Ureter (tissue), 1 donor: ENCODE measurements around the gene C15orf62. TPM values are rescaled to one million over a fixed set of nuclear protein-coding genes. Genes with fewer than 3 reads are reported as not detected.

Experiments used
- DNase-seq: peaks from one replicate; pipeline ENCODE4 v3.0.0-alpha.2; 2020; ENCODE audit warnings: low spot score
- total RNA-seq: library from RNA; stranded (reverse); gene quantifications from one replicate; pipeline ENCODE4 v1.2.4, GENCODE V29; 2023
- donor health status: DM: yes; HTN: yes; CAD: no.

Gene C15orf62
- total RNA-seq, 1 donor from 2014 or later: 0.52 TPM

DNA sequence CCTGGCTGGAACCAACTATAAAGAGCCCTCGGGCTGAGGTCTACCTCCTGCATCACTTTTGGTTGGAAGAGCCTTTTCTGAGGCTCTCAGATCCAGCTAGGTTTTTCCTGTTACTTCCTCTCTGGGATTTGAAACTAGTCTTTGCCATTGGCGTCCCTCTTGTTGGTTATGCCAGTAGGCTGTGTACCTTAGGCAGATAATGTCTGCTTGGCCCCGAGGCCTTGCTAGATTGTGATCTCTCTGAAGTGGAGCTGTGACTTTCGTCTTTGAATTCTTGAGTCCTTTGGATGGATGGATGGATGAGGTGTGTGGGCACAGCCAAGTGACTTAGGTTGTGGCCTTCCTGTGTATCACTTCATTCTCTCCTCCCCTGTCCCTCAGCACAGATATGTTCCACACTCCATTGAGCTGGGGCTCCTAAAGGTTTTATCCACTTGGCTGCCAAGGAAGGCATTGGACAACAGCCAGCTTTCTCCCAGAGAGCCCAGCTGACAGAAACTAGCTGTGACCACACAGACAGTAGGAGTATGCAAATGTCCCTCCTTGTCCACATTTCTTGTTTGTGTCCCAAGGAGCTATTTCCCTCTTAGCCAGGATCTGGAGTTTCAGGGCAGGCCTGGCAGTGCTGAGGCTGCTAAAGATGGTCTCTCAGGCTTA is 45.4 kb downstream of the C15orf62 start:
- no peak for DNase-seq

DNA sequence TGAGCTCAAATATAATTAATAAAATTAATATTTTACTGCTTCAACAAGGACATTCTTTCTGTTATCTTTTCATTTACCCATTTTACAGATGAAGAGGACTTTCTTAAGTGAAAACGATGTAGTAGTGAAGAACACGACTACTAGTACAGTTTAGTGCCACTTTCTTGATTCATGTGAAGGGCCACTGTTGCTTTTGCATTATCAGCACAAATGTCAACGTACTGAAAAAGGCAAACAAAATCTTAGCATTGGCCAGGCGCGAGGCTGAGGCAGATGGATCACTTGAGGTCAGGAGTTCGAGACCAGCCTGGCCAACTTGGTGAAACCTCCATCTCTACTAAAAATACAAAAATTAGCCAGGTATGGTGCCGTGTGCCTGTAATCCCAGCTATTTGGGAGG is 49.3 kb downstream of the C15orf62 start:
- DNase-seq: no peak

DNA sequence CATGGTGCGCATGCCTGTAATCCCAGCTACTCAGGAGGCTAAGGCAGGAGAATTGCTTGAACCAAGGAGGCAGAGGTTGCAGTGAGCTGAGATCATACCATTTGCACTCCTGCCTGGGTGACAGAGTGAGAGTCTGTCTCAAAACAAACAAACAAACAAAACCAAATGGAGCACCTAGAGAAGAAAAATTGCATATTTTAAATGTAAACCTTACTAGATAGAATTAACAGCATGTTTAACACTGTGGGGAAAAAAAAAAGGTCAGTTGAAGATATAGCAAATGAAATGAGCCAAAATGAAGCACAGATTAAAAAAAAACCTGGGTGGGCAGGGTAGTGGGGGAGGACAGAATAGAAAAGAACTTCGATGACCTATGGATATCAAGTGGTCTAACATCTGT is 51.4 kb downstream of the C15orf62 start:
- DNase-seq: no peak

Other genes with a start within 250 kb of the C15orf62 start
- 28.9 TPM for gene CCDC32, start 204.9 kb upstream of the C15orf62 start, total RNA-seq
- 8.4 TPM for gene RPUSD2, start 200.7 kb upstream of the C15orf62 start, total RNA-seq
- gene KNL1, start 175.7 kb upstream of the C15orf62 start, total RNA-seq: 1.2 TPM
- 0.68 TPM for gene RAD51, start 74.8 kb upstream of the C15orf62 start, total RNA-seq
- 34.6 TPM for gene RMDN3, start 14.7 kb upstream of the C15orf62 start, total RNA-seq
- 7.4 TPM for gene GCHFR, start 5.9 kb upstream of the C15orf62 start, total RNA-seq
- gene ZFYVE19, start 37.1 kb downstream of the C15orf62 start, total RNA-seq: 26.0 TPM
- 51.3 TPM for gene DNAJC17, start 37.5 kb downstream of the C15orf62 start, total RNA-seq
- not detected for gene PPP1R14D, start 58.7 kb downstream of the C15orf62 start, total RNA-seq
- gene SPINT1, start 74.1 kb downstream of the C15orf62 start, total RNA-seq: 138 TPM
- 31.4 TPM for gene RHOV, start 104.3 kb downstream of the C15orf62 start, total RNA-seq
- gene VPS18, start 124.5 kb downstream of the C15orf62 start, total RNA-seq: 30.0 TPM
- gene DLL4, start 159.4 kb downstream of the C15orf62 start, total RNA-seq: 15.2 TPM
- gene CHAC1, start 183.5 kb downstream of the C15orf62 start, total RNA-seq: 9.2 TPM